ENCODE measurements around the gene PDE10A.

The PDE10A gene

DNA sequence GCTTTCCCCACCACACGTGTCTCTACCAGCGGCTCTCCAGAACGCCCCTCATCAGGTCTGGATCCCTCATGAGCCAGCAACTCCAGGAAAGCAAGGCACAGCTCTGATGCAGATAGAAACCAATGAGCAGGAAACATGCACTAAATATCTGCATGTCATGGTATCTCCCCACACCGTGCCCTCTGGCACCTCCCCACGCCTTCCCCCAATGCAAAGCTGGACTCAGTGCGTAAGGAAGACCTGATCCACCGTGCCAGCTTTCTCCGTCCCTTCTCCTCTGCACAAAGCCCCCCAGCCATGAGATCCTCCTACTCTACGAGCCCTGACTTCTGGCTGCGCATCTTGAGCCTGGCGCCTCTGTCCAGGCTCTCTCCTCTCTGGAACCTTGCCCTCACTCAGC, 9.4 kb downstream of the PDE10A start:
- DNase-seq, result no peak

GRCh38 chr6:165653196-165653595, 9.8 kb downstream of the PDE10A start:
- no peak for DNase-seq

- DNase-seq, result no peak
These were observed 10.3 kb downstream of the PDE10A start for GRCh38 chr6:165652766-165653165.

- DNase-seq, result no peak
These were observed 13.6 kb downstream of the PDE10A start for GRCh38 chr6:165649166-165650137.

GRCh38 chr6:165647041-165647440, 16.0 kb downstream of the PDE10A start:
- no peak for DNase-seq

DNA sequence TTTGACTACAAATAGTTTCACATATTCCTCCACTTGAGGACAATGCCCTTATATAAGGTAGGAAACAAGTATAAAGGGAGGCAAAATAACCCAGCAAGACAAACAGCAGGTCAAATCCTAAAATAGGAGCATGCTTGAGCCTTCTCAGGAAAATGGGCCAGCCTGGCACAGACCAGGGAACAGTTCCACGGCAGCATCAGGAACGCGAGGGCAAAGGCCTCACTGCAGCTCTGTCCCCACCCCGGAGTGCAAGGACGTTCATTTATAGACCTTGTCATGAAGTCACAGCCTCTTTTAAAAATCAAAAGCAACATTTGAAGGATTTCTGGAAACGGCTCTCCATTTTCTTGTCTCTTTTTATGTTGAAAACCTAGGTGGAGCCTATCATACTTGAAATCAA, 17.1 kb downstream of the PDE10A start:
- DNase-seq, result no peak

DNA sequence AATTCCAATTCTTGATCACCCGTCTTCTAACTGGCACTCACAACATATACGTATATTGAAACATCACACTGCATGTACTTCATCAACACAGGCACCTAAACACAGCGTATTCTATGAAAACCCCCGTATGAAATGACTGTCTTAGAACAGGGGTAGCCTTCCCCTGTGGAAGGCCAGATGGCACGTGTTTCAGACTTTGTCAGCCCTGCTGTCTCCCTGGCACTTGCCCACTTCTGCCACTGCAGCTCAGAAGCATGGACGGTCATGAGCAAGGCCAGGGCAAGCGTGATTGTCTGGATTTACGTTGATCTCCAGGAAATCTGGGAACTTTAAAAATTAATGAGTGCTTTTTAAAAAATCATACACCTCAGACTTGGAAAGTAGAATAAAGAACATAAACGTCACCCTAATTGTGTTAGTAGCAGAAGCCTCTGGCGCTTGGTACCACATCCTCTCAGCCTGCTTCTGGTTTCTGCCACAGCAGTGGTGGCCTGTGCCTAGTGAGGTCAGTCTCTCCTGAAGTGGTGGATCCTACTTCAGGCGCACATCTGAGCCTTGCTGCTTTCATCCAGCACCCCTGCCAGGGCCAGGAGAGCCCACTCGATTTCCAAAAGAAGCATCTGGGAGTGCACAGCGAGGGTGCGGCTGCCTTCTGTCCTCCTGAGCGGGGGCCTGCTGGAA, 18.3 kb downstream of the PDE10A start:
- no peak for DNase-seq

- no peak for DNase-seq
These were observed 20.0 kb downstream of the PDE10A start for GRCh38 chr6:165643015-165643414.

GRCh38 chr6:165641672-165642156, 21.3 kb downstream of the PDE10A start:
- DNase-seq, result no peak

DNA sequence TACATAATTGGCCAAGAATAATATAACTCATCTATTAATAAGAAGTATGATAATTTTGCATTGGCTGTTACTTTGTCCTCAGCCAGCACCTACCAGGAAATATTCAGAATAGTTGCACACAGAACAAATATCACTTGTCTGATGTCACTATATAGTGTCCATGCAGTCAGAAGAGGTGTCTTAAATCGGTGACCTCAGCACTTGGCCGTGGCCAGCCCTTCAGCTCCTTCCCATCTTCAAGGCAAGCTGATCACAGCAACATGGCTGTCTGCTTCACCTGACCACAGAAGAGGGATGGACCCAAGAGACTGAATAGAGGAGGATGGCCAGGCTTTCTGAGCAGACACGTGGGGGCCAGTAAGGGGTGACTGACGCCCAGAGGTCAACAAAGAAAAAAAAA, 22.2 kb downstream of the PDE10A start:
- DNase-seq, result no peak

DNA sequence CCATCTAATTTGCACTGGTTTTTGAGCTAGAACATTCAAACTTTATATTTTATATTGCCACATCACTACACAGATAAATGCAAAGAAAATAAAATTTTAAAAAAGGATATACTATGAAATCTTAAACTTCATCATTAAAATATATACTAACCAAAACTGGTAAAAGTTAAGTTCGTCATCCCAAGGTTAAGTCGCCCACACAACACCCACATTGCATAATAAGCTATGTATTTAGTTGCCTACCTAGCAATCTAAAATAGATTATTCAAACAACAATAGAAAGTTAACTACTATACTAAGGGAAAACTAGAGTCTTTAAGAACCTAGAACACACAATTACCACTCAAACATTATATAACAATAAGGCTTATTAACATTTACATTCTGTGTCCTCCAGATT, 24.5 kb downstream of the PDE10A start:
- DNase-seq, result no peak

DNA sequence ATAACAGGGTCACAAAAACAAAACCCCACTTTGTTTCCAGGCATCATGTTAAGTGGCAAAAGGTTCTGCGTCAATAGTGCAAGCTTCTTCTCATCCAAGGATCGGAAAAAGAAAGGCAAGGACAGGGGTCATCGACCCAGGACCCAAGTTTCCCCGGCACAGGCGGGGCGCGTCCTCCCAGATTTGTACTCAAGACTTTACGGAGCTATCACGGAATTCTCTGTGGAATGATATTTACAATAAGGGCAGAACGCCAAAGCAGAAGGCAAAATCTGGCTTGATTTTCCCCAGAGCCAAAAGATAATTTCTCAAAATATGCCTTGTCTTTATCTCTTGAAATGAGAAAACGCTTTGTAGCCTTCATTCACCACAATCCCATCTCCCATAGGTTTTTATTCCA, 25.5 kb downstream of the PDE10A start:
- DNase-seq, result no peak

DNA sequence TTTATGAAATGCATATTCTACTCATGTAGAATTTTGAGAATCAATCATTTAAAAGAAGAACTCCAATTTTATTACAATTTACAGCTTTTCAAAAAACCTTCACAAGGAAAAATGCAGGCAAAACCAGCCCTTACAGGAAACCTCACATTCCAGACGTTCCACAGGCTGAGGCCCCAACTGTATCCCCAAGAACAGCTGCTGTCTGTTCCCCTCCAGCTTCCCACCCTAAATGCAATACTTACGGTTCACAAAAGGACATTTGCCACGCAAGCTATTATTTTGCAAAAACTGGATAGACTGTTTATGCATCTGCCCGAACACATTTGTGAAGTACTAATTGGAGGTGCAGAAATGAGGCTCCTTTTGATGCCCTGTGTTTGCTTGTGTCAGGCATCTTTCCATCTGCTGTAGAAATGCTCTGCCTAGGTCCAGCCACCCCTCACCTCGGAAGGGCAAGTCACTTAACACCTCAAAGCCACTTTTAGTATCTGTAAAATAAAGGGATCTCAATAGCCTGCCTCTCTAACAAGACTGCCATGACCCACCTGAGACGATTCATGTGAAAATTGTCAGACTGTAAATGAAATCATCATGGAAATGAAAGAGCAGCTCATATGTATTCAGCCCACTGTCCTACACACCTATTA, 26.5 kb downstream of the PDE10A start:
- no peak for DNase-seq

GRCh38 chr6:165635965-165636364, 27.1 kb downstream of the PDE10A start:
- no peak for DNase-seq

DNA sequence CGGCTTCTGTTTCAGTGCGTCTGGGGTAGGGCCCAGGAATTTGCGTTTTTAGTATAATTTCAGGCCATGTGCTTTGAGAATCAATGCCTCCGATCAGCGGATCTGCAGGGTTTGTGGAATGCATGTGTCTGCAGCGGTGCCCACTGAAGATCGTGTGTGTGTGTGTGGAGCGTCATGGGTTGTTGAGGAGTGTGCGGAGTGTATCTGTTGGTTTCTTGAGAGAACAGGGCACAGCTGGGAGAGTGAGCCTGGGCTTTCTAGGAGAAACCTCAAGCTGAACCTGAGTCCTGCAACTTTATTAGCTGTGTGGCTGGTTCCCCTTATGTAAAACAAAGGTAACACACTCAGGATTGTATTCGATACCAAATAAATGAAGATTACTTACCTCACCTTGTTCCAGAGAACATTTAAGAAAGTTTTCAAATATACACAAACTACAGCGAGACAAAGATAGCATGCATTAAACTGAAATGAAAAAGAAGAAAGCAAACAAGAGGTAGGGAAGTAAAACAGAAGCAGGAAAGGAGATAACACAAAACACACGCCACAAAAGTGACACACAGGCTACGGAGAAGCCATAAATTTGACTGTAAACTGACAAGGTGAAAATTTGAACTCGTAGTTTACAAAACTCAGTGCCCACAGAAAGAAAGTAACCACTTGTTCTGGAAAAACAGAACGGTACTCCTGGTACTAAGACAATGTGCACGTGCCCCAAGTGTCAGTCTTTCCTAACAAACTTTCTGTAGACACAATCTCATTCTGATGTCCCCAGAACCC, 28.8 kb downstream of the PDE10A start:
- no peak for DNase-seq

DNA sequence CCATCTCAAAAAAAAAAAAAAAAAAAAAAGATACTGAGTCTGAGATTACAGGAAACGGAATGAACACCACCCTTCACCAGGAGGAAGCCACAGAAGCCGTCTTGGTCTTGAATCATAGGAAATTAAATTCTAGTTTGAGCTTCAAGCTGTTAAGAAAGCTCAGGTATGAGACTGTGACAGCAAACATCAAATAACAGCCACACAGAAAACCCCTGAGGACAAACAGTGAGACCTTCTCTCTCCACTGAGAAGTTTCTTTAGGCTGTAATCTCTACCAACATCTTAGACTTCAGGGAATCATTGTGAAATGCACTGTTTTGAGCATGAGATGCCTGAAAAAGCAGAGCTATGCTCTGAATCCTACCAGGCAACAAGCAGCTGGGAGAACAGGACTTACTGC, 30.8 kb downstream of the PDE10A start:
- DNase-seq, result no peak

DNA sequence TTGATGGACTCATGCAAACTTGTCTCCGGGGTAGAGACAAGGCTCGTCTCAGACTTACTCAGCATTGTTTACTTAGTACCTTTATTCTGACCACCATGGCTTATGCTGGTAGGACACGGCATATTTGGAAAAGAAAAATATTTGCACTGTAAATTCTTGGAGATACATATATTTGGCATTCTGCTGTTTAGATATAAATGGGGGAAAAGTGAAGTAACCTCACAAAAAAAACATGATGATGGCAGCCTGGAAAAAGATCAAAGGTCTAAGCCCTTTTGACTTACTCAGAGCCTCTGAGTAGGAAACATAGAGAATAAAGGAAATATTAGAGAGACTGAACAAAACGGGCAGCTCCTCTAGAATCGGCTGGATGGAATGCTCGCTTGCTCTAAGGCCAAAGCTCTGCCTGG, 32.5 kb downstream of the PDE10A start:
- DNase-seq, result no peak

DNA sequence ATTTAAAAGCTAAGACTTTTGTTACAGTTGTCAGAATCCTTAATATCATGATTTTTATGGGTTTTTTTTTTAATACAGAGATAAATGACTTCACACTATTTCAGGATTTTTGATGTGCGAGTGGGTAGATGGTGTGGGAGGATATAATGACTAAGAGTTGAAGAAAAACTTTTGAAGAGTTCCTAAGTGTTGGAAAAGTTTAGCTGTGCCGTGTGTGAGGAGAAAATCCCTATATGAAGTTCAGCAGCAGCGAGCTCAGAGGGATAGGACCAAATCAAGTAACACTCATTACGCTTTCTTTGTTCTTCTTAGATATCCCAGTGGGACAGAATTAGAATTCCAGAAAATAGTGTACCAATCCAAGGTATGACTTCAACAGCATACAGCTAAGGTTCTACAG, 34.1 kb downstream of the PDE10A start:
- DNase-seq, result no peak

- no peak for DNase-seq
These were observed 35.7 kb downstream of the PDE10A start for GRCh38 chr6:165627366-165627765.

GRCh38 chr6:165626711-165627110, 36.3 kb downstream of the PDE10A start:
- no peak for DNase-seq

- no peak for DNase-seq
These were observed 38.0 kb downstream of the PDE10A start for GRCh38 chr6:165624871-165625639.

- no peak for DNase-seq
These were observed 41.1 kb downstream of the PDE10A start for GRCh38 chr6:165621940-165622339.
